MM.1S (cell line): ENCODE measurements around the gene USP10.

Experiments used
- DNase-seq: peaks from one replicate; pipeline ENCODE4 v3.0.0-alpha.2; 2015
- H2AFZ ChIP-seq: fragments of 300-600 bp; sonication (generic); 2 replicates; pipeline ENCODE4 v1.6.0; 2016; ENCODE audit warnings: antibody characterized with exemption, low read length
- H3F3A ChIP-seq: fragments of 300-600 bp; sonication (generic); 2 replicates; pipeline ENCODE4 v1.6.1; 2016; ENCODE audit warnings: mild to moderate bottlenecking, antibody characterized with exemption, low read length, moderate library complexity, mixed read lengths; ENCODE audit not compliant: insufficient read depth
- H3K27ac ChIP-seq: fragments of 300-600 bp; sonication (generic); 2 replicates; pipeline ENCODE4 v1.5.1; 2016; ENCODE audit warnings: mild to moderate bottlenecking, low read length
- H3K27me3 ChIP-seq: fragments of 300-600 bp; sonication (generic); replicated peaks from 2 replicates; pipeline ENCODE4 v1.6.0; 2016; ENCODE audit warnings: low read length; ENCODE audit not compliant: insufficient read depth
- H3K36me3 ChIP-seq: fragments of 300-600 bp; sonication (generic); replicated peaks from 2 replicates; pipeline ENCODE4 v1.6.1; 2016; ENCODE audit warnings: mild to moderate bottlenecking, low read length, mixed read lengths; ENCODE audit not compliant: insufficient read depth
- H3K4me1 ChIP-seq: fragments of 300-600 bp; sonication (generic); 2 replicates; pipeline ENCODE4 v1.6.1; 2016; ENCODE audit warnings: low read length, mixed read lengths
- H3K4me2 ChIP-seq: fragments of 300-600 bp; sonication (generic); 2 replicates; pipeline ENCODE4 v1.6.0; 2016; ENCODE audit warnings: low read depth, low read length
- H3K4me3 ChIP-seq: fragments of 300-600 bp; sonication (generic); 2 replicates; pipeline ENCODE4 v1.5.1; 2016; ENCODE audit warnings: low read length, mixed read lengths
- H3K79me2 ChIP-seq: fragments of 300-600 bp; sonication (generic); 2 replicates; pipeline ENCODE4 v1.6.1; 2016; ENCODE audit warnings: mixed run types, low read length, mixed read lengths
- H3K9ac ChIP-seq: fragments of 300-600 bp; sonication (generic); 2 replicates; pipeline ENCODE4 v1.6.1; 2016; ENCODE audit warnings: low read length, mixed read lengths
- H3K9me2 ChIP-seq: fragments of 300-600 bp; sonication (generic); replicated peaks from 2 replicates; pipeline ENCODE4 v1.6.1; 2016; ENCODE audit warnings: mild to moderate bottlenecking, low read length, mixed read lengths; ENCODE audit not compliant: insufficient read depth
- H3K9me3 ChIP-seq: fragments of 300-600 bp; sonication (generic); replicated peaks from 2 replicates; pipeline ENCODE4 v1.6.1; 2016; ENCODE audit warnings: mild to moderate bottlenecking, low read length, mixed read lengths; ENCODE audit not compliant: insufficient read depth
- H4K20me1 ChIP-seq: fragments of 300-600 bp; sonication (generic); 2 replicates; pipeline ENCODE4 v1.6.1; 2016; ENCODE audit warnings: mild to moderate bottlenecking, low read length, moderate library complexity, mixed read lengths; ENCODE audit not compliant: insufficient read depth
- CTCF ChIP-seq: fragments of 300-600 bp; sonication (generic); IDR thresholded peaks from 2 replicates; pipeline ENCODE4 v1.5.1; 2016; ENCODE audit warnings: antibody characterized with exemption, low read length, mixed read lengths
- EZH2 ChIP-seq: fragments of 300-600 bp; sonication (generic); optimal IDR thresholded peaks from 2 replicates; pipeline ENCODE3; 2017; ENCODE audit warnings: low read depth, mild to moderate bottlenecking, antibody characterized with exemption, low read length, mixed read lengths
- EZH2phosphoT487 ChIP-seq: fragments of 300-600 bp; sonication (generic); IDR thresholded peaks from 2 replicates; pipeline ENCODE4 v1.6.1; 2018; ENCODE audit warnings: antibody characterized with exemption, low read length

The USP10 gene

GRCh38 chr16:84768061-84768807 is 68.4 kb downstream of the USP10 start:
- TF ChIP-seq EZH2 (no peak), EZH2phosphoT487 (no peak), CTCF (no peak)
- Histone ChIP-seq H3K9me2 (no peaks in the 10 kb centered on the region), H3K4me2 (no peak overlapping the region), H3K27me3 (no peaks in the 10 kb centered on the region), H3F3A (no peaks in the 10 kb centered on the region), H3K79me2 (no peaks in the 10 kb centered on the region), H3K4me3 (no peak overlapping the region), H2AFZ (no peak overlapping the region), H3K9me3 (no peaks in the 10 kb centered on the region), H3K36me3 (no peaks in the 10 kb centered on the region), H4K20me1 (no peaks in the 10 kb centered on the region), H3K9ac (no peak overlapping the region), H3K4me1 (no peaks in the 10 kb centered on the region), H3K27ac (no peak overlapping the region)
- DNase-seq, result no peak

GRCh38 chr16:84768808-84769197 is 69.0 kb downstream of the USP10 start:
- no peak overlapping the region for H3K4me3 ChIP-seq
- no peak overlapping the region for H3K4me2 ChIP-seq
- no peak for DNase-seq
- H3K79me2 ChIP-seq, result no peaks in the 10 kb centered on the region
- H3K9me3 ChIP-seq, result no peaks in the 10 kb centered on the region
- H3K9me2 ChIP-seq, result no peaks in the 10 kb centered on the region
- H3K27ac ChIP-seq, result no peak overlapping the region
- no peak for TF ChIP-seq CTCF
- no peak for TF ChIP-seq EZH2phosphoT487
- H4K20me1 ChIP-seq, result no peaks in the 10 kb centered on the region
- no peaks in the 10 kb centered on the region for H3K27me3 ChIP-seq
- H3K36me3 ChIP-seq, result no peaks in the 10 kb centered on the region
- H3K4me1 ChIP-seq, result no peaks in the 10 kb centered on the region
- H3K9ac ChIP-seq, result no peak overlapping the region
- H2AFZ ChIP-seq, result no peak overlapping the region
- no peaks in the 10 kb centered on the region for H3F3A ChIP-seq

GRCh38 chr16:84769416-84769815 is 69.6 kb downstream of the USP10 start:
- H3K27ac ChIP-seq, result no peak overlapping the region
- TF ChIP-seq EZH2 (no peak), EZH2phosphoT487 (no peak), CTCF (no peak)
- no peak overlapping the region for H3K4me3 ChIP-seq
- no peaks in the 10 kb centered on the region for H3K9me3 ChIP-seq
- no peaks in the 10 kb centered on the region for H3K27me3 ChIP-seq
- H3F3A ChIP-seq, result no peaks in the 10 kb centered on the region
- no peaks in the 10 kb centered on the region for H4K20me1 ChIP-seq
- no peaks in the 10 kb centered on the region for H3K79me2 ChIP-seq
- H3K36me3 ChIP-seq, result no peaks in the 10 kb centered on the region
- H3K9ac ChIP-seq, result no peak overlapping the region
- H2AFZ ChIP-seq, result no peak overlapping the region
- H3K9me2 ChIP-seq, result no peaks in the 10 kb centered on the region
- DNase-seq, result no peak
- H3K4me1 ChIP-seq, result no peaks in the 10 kb centered on the region
- no peak overlapping the region for H3K4me2 ChIP-seq
